ENCODE data around the gene COL5A3. TPM values are rescaled to one million over a fixed set of nuclear protein-coding genes. Genes with fewer than 3 reads are reported as not detected.
A peak's percentile ranks its signal among the peaks of the same experiment; 100 is the strongest.

COL5A3 gene
- total and polyA plus RNA-seq, 2 of the 13 experiments (the other 11 are each of a cell fraction or from before 2014, with no cell fraction given), result 0.02 TPM; not detected in 1

GRCh38 chr19:10027158-10027997, 17.1 kb upstream of the COL5A3 start (continued):
- TF ChIP-seq KDM4B (CRISPR knock-in tag; IDR thresholded peaks at IDR 0.05), result peak; percentile 63; the same call in 1 of the 2 replicates
- TF ChIP-seq ZSCAN29 (CRISPR knock-in tag; conservative IDR thresholded peaks at IDR 0.05), result peak; percentile 73; the same call in 1 of the 2 replicates
- peak; percentile 90 for TF ChIP-seq ZNF160 (CRISPR knock-in tag; IDR thresholded peaks at IDR 0.05)
- TF ChIP-seq ZNF800 (CRISPR knock-in tag; IDR thresholded peaks at IDR 0.05), result 0 out of 2 replicates have a peak, but pooled peaks have one; percentile 43
- TF ChIP-seq ZFP62 (CRISPR knock-in tag; IDR thresholded peaks at IDR 0.05), result no peak
- peak; percentile 100 for TF ChIP-seq MAZ (IDR thresholded peaks at IDR 0.05; ENCODE audit: borderline replicate concordance, low read depth, low read length)
- peak; percentile 100 for TF ChIP-seq MAZ (CRISPR knock-in tag; IDR thresholded peaks at IDR 0.05; ENCODE audit: low read depth)
- peak; percentile 87 for TF ChIP-seq HNRNPLL (IDR thresholded peaks at IDR 0.05; ENCODE audit: low read depth, low read length, poor library complexity, severe bottlenecking)
- no peak for TF ChIP-seq ZNF343 (CRISPR knock-in tag; IDR thresholded peaks at IDR 0.05)
- peak; percentile 71; the same call in 1 of the 2 replicates for TF ChIP-seq ZNF772 (CRISPR knock-in tag; IDR thresholded peaks at IDR 0.05)
- TF ChIP-seq SRSF1 (optimal IDR thresholded peaks at IDR 0.05; ENCODE audit: low read depth, low read length), result no peak
- TF ChIP-seq MXD4 (CRISPR knock-in tag; IDR thresholded peaks at IDR 0.05), result peak; percentile 81
- peak; percentile 65; the same call in 1 of the 2 replicates for TF ChIP-seq ZNF609 (CRISPR knock-in tag; IDR thresholded peaks at IDR 0.05; ENCODE audit: borderline replicate concordance)
- peak; percentile 42; the same call in 1 of the 2 replicates for TF ChIP-seq E2F5 (CRISPR knock-in tag; conservative IDR thresholded peaks at IDR 0.05)
- TF ChIP-seq THYN1 (CRISPR knock-in tag; IDR thresholded peaks at IDR 0.05; ENCODE audit: borderline replicate concordance, low read depth), result no peak
- TF ChIP-seq FOXP4 (CRISPR knock-in tag; IDR thresholded peaks at IDR 0.05), result peak; percentile 43; the same call in 1 of the 2 replicates
- TF ChIP-seq AGO1 (IDR thresholded peaks at IDR 0.05; ENCODE audit: low read depth, low read length, poor library complexity, severe bottlenecking), result no peak
- no peak for TF ChIP-seq FOXA1 (IDR thresholded peaks at IDR 0.05)
- TF ChIP-seq FOXA1 (CRISPR knock-in tag; IDR thresholded peaks at IDR 0.05), result 0 out of 2 replicates have a peak, but pooled peaks have one; percentile 34
